ENCODE results near the gene CD200R1. TPM values are rescaled to one million over a fixed set of nuclear protein-coding genes. Genes with fewer than 3 reads are reported as not detected.

Gene CD200R1
- polyA plus RNA-seq, 1 donor from 2014 or later = 0.72 TPM

DNA sequence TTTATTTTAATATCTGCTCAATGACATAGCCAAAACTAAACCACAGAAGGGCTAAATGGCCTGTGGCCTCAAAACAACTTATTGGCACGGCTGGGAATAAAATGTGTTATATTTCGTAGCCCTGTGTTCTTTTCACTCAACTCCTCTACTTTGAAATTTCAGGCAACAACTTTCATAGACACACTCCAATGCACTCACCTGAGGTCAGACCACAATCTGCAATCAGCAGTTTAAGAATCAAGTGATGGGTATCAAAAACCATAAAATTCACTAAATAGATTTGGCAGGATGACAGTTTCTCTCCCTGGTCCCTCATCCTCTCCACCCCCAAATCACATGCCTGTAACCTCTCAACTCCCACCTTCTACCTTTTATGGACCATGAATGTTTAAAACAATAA lies 2.0 kb upstream of the CD200R1 start:
- no peaks in the 10 kb centered on the region for H3K9me2 ChIP-seq (ENCODE audit: insufficient read depth, low read length)
- H3K79me2 ChIP-seq (replicated peaks; ENCODE audit: insufficient read depth, low read length) = no peaks in the 10 kb centered on the region
- no peak overlapping the region for H2AFZ ChIP-seq (ENCODE audit: low read depth, low read length)
- H3K27me3 ChIP-seq (ENCODE audit: insufficient read depth, low read depth, low read length) = no peaks in the 10 kb centered on the region
- no peak for TF ChIP-seq MXI1 (conservative IDR thresholded peaks at IDR 0.05; ENCODE audit: poor library complexity, severe bottlenecking)
- TF ChIP-seq POLR2AphosphoS5 (IDR thresholded peaks at IDR 0.05) = no peak
- no peak for TF ChIP-seq TAF1 (IDR thresholded peaks at IDR 0.05; ENCODE audit: low read depth)
- no peak for TF ChIP-seq RAD21 (conservative IDR thresholded peaks at IDR 0.05)
- TF ChIP-seq, protein P1, sequence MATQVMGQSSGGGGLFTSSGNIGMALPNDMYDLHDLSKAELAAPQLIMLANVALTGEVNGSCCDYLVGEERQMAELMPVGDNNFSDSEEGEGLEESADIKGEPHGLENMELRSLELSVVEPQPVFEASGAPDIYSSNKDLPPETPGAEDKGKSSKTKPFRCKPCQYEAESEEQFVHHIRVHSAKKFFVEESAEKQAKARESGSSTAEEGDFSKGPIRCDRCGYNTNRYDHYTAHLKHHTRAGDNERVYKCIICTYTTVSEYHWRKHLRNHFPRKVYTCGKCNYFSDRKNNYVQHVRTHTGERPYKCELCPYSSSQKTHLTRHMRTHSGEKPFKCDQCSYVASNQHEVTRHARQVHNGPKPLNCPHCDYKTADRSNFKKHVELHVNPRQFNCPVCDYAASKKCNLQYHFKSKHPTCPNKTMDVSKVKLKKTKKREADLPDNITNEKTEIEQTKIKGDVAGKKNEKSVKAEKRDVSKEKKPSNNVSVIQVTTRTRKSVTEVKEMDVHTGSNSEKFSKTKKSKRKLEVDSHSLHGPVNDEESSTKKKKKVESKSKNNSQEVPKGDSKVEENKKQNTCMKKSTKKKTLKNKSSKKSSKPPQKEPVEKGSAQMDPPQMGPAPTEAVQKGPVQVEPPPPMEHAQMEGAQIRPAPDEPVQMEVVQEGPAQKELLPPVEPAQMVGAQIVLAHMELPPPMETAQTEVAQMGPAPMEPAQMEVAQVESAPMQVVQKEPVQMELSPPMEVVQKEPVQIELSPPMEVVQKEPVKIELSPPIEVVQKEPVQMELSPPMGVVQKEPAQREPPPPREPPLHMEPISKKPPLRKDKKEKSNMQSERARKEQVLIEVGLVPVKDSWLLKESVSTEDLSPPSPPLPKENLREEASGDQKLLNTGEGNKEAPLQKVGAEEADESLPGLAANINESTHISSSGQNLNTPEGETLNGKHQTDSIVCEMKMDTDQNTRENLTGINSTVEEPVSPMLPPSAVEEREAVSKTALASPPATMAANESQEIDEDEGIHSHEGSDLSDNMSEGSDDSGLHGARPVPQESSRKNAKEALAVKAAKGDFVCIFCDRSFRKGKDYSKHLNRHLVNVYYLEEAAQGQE (IDR thresholded peaks at IDR 0.05; ENCODE audit: borderline replicate concordance) = no peak
- no peak for TF ChIP-seq SMC3 (conservative IDR thresholded peaks at IDR 0.05; ENCODE audit: poor library complexity)
- H4K20me1 ChIP-seq (ENCODE audit: insufficient read depth) = no peaks in the 10 kb centered on the region
- H3K27ac ChIP-seq (ENCODE audit: low read length) = no peak overlapping the region
- no peaks in the 10 kb centered on the region for H3K9me3 ChIP-seq (ENCODE audit: low read length)
- H3K36me3 ChIP-seq (ENCODE audit: insufficient read depth, low read length) = no peaks in the 10 kb centered on the region
- H3K4me2 ChIP-seq (ENCODE audit: low read length) = no peak overlapping the region
- no peaks in the 10 kb centered on the region for H3F3A ChIP-seq (ENCODE audit: insufficient read depth, low read length, poor library complexity, severe bottlenecking)
- no peak overlapping the region for H3K9ac ChIP-seq (ENCODE audit: low read length)
- no peak overlapping the region for H3K4me3 ChIP-seq (ENCODE audit: low read length)

DNA sequence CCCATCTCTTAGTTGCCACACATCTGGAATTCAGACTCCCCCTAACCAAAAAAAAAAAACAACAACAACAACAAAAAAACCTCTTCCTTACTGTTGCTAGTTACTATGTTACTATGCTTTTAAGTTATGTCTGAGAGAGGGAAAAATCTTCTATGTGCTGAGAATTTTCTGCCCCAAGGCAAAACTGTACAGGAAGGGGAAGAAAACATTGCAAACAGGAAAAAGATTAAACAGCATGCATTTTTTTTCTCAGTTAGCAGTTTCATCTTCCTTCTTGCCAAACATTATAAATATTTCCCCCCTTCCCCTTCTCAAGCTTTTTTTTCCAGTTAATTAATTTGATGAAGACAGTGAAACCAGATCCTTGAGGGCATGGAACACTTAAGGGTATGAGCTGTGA lies 1.1 kb upstream of the CD200R1 start:
- H2AFZ ChIP-seq (ENCODE audit: low read depth, low read length) = no peak overlapping the region
- H4K20me1 ChIP-seq (ENCODE audit: insufficient read depth) = no peaks in the 10 kb centered on the region
- no peak overlapping the region for H3K9ac ChIP-seq (ENCODE audit: low read length)
- no peaks in the 10 kb centered on the region for H3K79me2 ChIP-seq (replicated peaks; ENCODE audit: insufficient read depth, low read length)
- no peaks in the 10 kb centered on the region for H3K9me3 ChIP-seq (ENCODE audit: low read length)
- no peak overlapping the region for H3K4me3 ChIP-seq (ENCODE audit: low read length)
- no peaks in the 10 kb centered on the region for H3K9me2 ChIP-seq (ENCODE audit: insufficient read depth, low read length)
- TF ChIP-seq, protein P2, sequence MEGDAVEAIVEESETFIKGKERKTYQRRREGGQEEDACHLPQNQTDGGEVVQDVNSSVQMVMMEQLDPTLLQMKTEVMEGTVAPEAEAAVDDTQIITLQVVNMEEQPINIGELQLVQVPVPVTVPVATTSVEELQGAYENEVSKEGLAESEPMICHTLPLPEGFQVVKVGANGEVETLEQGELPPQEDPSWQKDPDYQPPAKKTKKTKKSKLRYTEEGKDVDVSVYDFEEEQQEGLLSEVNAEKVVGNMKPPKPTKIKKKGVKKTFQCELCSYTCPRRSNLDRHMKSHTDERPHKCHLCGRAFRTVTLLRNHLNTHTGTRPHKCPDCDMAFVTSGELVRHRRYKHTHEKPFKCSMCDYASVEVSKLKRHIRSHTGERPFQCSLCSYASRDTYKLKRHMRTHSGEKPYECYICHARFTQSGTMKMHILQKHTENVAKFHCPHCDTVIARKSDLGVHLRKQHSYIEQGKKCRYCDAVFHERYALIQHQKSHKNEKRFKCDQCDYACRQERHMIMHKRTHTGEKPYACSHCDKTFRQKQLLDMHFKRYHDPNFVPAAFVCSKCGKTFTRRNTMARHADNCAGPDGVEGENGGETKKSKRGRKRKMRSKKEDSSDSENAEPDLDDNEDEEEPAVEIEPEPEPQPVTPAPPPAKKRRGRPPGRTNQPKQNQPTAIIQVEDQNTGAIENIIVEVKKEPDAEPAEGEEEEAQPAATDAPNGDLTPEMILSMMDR (IDR thresholded peaks at IDR 0.05; ENCODE audit: poor library complexity, severe bottlenecking) = no peak
- TF ChIP-seq MXI1 (conservative IDR thresholded peaks at IDR 0.05; ENCODE audit: poor library complexity, severe bottlenecking) = no peak
- no peak for TF ChIP-seq SMC3 (conservative IDR thresholded peaks at IDR 0.05; ENCODE audit: poor library complexity)
- no peak overlapping the region for H3K4me2 ChIP-seq (ENCODE audit: low read length)
- H3K36me3 ChIP-seq (ENCODE audit: insufficient read depth, low read length) = no peaks in the 10 kb centered on the region
- no peaks in the 10 kb centered on the region for H3F3A ChIP-seq (ENCODE audit: insufficient read depth, low read length, poor library complexity, severe bottlenecking)
- no peaks in the 10 kb centered on the region for H3K27me3 ChIP-seq (ENCODE audit: insufficient read depth, low read depth, low read length)
- no peak overlapping the region for H3K27ac ChIP-seq (ENCODE audit: low read length)

DNA sequence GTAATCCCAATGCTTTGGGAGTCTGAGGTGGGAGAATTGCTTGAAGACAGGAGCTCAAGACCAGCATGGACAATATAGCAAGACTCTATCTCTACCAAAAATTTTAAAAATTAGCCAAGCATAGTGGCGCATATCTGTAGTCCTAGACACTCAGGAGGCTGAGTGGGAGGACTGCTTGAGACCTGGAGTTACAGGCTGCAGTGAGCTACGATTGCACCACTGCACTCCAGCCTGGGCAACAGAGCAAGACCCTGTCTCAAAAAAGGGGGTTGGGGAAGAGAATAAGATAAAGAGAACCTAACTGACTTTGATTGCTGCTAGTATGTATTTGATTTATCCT lies 755 bp downstream of the CD200R1 start:
- H3K36me3 ChIP-seq (ENCODE audit: insufficient read depth, low read length) = no peaks in the 10 kb centered on the region

More for the DNA sequence above, 755 bp downstream of the CD200R1 start:
- no peak overlapping the region for H3K9ac ChIP-seq (ENCODE audit: low read length)
- no peak overlapping the region for H3K4me2 ChIP-seq (ENCODE audit: low read length)
- H4K20me1 ChIP-seq (ENCODE audit: insufficient read depth) = no peaks in the 10 kb centered on the region
- no peaks in the 10 kb centered on the region for H3K9me3 ChIP-seq (ENCODE audit: low read length)
- H2AFZ ChIP-seq (ENCODE audit: low read depth, low read length) = no peak overlapping the region
- no peaks in the 10 kb centered on the region for H3K9me2 ChIP-seq (ENCODE audit: insufficient read depth, low read length)
- H3K79me2 ChIP-seq (replicated peaks; ENCODE audit: insufficient read depth, low read length) = no peaks in the 10 kb centered on the region
- H3K27ac ChIP-seq (ENCODE audit: low read length) = no peak overlapping the region
- TF ChIP-seq SMC3 (conservative IDR thresholded peaks at IDR 0.05; ENCODE audit: poor library complexity) (no peak), MXI1 (conservative IDR thresholded peaks at IDR 0.05; ENCODE audit: poor library complexity, severe bottlenecking) (no peak), RAD21 (conservative IDR thresholded peaks at IDR 0.05) (no peak), TAF1 (IDR thresholded peaks at IDR 0.05; ENCODE audit: low read depth) (no peak), EZH2 (IDR thresholded peaks at IDR 0.05; ENCODE audit: borderline replicate concordance, insufficient read depth, low read length, poor library complexity, severe bottlenecking) (no peak)
- TF ChIP-seq, protein P2 (IDR thresholded peaks at IDR 0.05; ENCODE audit: poor library complexity, severe bottlenecking) = no peak
- no peaks in the 10 kb centered on the region for H3K27me3 ChIP-seq (ENCODE audit: insufficient read depth, low read depth, low read length)
- H3K4me3 ChIP-seq (ENCODE audit: low read length) = no peak overlapping the region
- H3F3A ChIP-seq (ENCODE audit: insufficient read depth, low read length, poor library complexity, severe bottlenecking) = no peaks in the 10 kb centered on the region
